AG04449 (cell line): ENCODE measurements around the gene FKBP1A.

Experiments used
- CTCF ChIA-PET: fragments of 350-600 bp; formaldehyde crosslinking; extraction: SDS; loops from one replicate; lab custom pipeline; 2021; ENCODE audit warnings: antibody characterized with exemption; lab: Yijun Ruan, JAX
- POLR2A ChIA-PET: fragments of 400-600, 350-600 bp; formaldehyde crosslinking; extraction: SDS; loops from one replicate; lab custom pipeline; 2020; ENCODE audit warnings: antibody characterized with exemption, inconsistent platforms; lab: Yijun Ruan, JAX
- DNase-seq: peaks from one replicate; pipeline ENCODE4 v3.0.0-alpha.2; 2010; ENCODE audit warnings: low read depth, low spot score
- H3K4me3 ChIP-seq: 2 replicates; pipeline ENCODE4 v1.5.1; 2011; ENCODE audit warnings: low read depth, mild to moderate bottlenecking, control low read depth, low read length
- CTCF ChIP-seq: IDR thresholded peaks from one replicate; pipeline ENCODE4 v1.5.1; 2011; ENCODE audit warnings: mild to moderate bottlenecking, moderate library complexity, low read length, control low read depth, inconsistent platforms; ENCODE audit not compliant: insufficient read depth; ENCODE audit errors: missing control alignments

The FKBP1A gene

GRCh38 chr20:1363522-1363921 lies 29.3 kb downstream of the FKBP1A start:
- TF ChIP-seq CTCF: no peak
- ChIA-PET CTCF (interaction anchor here (0.9 kb wide), 1 partner anchor 74 kb away, joined by 3 read pairs; no protein-coding TSS in a partner anchor), POLR2A (no interaction called here)
- no peak overlapping the region for H3K4me3 ChIP-seq
- DNase-seq: no peak

GRCh38 chr20:1362484-1362883 lies 30.4 kb downstream of the FKBP1A start:
- CTCF ChIA-PET: interaction anchor here (1.1 to 1.5 kb wide), 2 partner anchors 12 to 17 kb away, joined by 3 read pairs; no protein-coding TSS in a partner anchor
- TF ChIP-seq CTCF: no peak
- H3K4me3 ChIP-seq: no peak overlapping the region
- POLR2A ChIA-PET: no interaction called here
- no peak for DNase-seq

- POLR2A ChIA-PET: no interaction called here
- TF ChIP-seq CTCF: no peak
- H3K4me3 ChIP-seq: no peak overlapping the region
- no peak for DNase-seq
- CTCF ChIA-PET: interaction anchor here (1.0 to 1.1 kb wide), 2 partner anchors 13 to 37 kb away, joined by 3 read pairs; no protein-coding TSS in a partner anchor
Observed at GRCh38 chr20:1360094-1360846, 32.6 kb downstream of the FKBP1A start.

GRCh38 chr20:1357921-1358671 lies 34.8 kb downstream of the FKBP1A start:
- POLR2A ChIA-PET: no interaction called here
- DNase-seq: no peak
- CTCF ChIA-PET: interaction anchor here (1.2 to 1.6 kb wide), 3 partner anchors 10 to 34 kb away, joined by 3 to 4 read pairs (median 3); no protein-coding TSS in a partner anchor
- H3K4me3 ChIP-seq: no peak overlapping the region
- TF ChIP-seq CTCF: no peak

- CTCF ChIA-PET: interaction anchor here (1.3 kb wide), 1 partner anchor 9 kb away, joined by 5 read pairs; no protein-coding TSS in a partner anchor
- TF ChIP-seq CTCF: no peak
- no peak for DNase-seq
- POLR2A ChIA-PET: no interaction called here
- no peak overlapping the region for H3K4me3 ChIP-seq
Observed at GRCh38 chr20:1353956-1354355, 38.9 kb downstream of the FKBP1A start.
